Measurements from ENCODE around the gene TMEM158.

GRCh38 chr3:45239254-45239653, 13.2 kb upstream of the TMEM158 start:
- TF ChIP-seq CTCF (conservative IDR thresholded peaks at IDR 0.05 in 1 of 2, IDR thresholded peaks at IDR 0.05 in 1 of 2; ENCODE audit: low read depth in 1 of 2, low read length in 2 of 2): no peak
- TF ChIP-seq EZH2 (IDR thresholded peaks at IDR 0.05; ENCODE audit: low read length, missing control alignments): no peak
